Thyroid gland (tissue), 4 donors: ENCODE results near the gene SLC35F1.

Source experiments
- CTCF ChIP-seq, 6 experiments: fragments of 200-600 bp in 3 of 6; fragments of 450-650 bp in 3 of 6; sonication (generic) in 3 of 6; IDR thresholded peaks; one replicate each; pipeline ENCODE4 v1.5.1; 2016 to 2019; ENCODE audit warnings: antibody characterized with exemption in 6 of 6, mild to moderate bottlenecking in 2 of 6, inconsistent platforms in 1 of 6, moderate library complexity in 1 of 6
- POLR2A ChIP-seq, 2 donors: fragments of 450-650 bp; IDR thresholded peaks; one replicate each; pipeline ENCODE4 v1.6.1; 2017; ENCODE audit warnings: antibody characterized with exemption in 2 of 2, mild to moderate bottlenecking in 2 of 2, moderate library complexity in 1 of 2

- TF ChIP-seq CTCF (IDR thresholded peaks at IDR 0.05) (no peak), POLR2A (IDR thresholded peaks at IDR 0.05) (no peak)
These were observed 44.7 kb downstream of the SLC35F1 start for GRCh38 chr6:117951783-117952182.
